GM12878 (cell line): ENCODE data around the gene SLC11A1. TPM values are rescaled to one million over a fixed set of nuclear protein-coding genes. Genes with fewer than 3 reads are reported as not detected.

Experiments
- ATAC-seq: fragments of 200-7000 bp; cut with Tn5 transposase; 3 replicates; pipeline ENCODE4 v1.9.1; 2020; ENCODE audit warnings: mild to moderate bottlenecking, moderate library complexity
- BruUV-seq: library from RNA; stranded (reverse); fragments of 400-500 nt; replicated peaks from 2 replicates; lab custom pipeline; 2021; lab: Mats Ljungman, UMichigan
- CTCF ChIA-PET: fragments of 300-600 bp; sonication (Branson Sonifier 250); formaldehyde crosslinking; extraction: SDS; loops from one replicate; lab custom pipeline; 2021; ENCODE audit warnings: inconsistent platforms; lab: Yijun Ruan, JAX
- POLR2A ChIA-PET: fragments of 350-600 bp; formaldehyde crosslinking; extraction: SDS; loops from one replicate; lab custom pipeline; 2021; ENCODE audit warnings: inconsistent platforms; lab: Charles Lee
- RAD21 ChIA-PET: fragments of 300-600 bp; sonication (Branson Sonifier 250); formaldehyde crosslinking; loops from one replicate; lab custom pipeline; 2023; ENCODE audit warnings: antibody characterized with exemption; ENCODE audit not compliant: unreplicated experiment; lab: Charles Lee
- SMC1A ChIA-PET: fragments of 300-600 bp; sonication (Branson Sonifier 250); formaldehyde crosslinking; loops from one replicate; lab custom pipeline; 2023; ENCODE audit not compliant: unreplicated experiment, uncharacterized antibody; lab: Charles Lee
- DNase-seq: peaks from one replicate; pipeline ENCODE4 v3.0.0-alpha.2; 2011; ENCODE audit warnings: low read depth, low spot score
- FAIRE-seq: peaks from 3 replicates; lab custom pipeline; 2011; peaks lifted over from hg19 to GRCh38; lab: Jason Lieb, UNC
- H2AFZ ChIP-seq: 2 replicates; pipeline ENCODE4 v1.6.0; 2011; ENCODE audit warnings: low read depth, low read length, control low read depth; ENCODE audit not compliant: control insufficient read depth
- H3K27ac ChIP-seq: 2 replicates; pipeline ENCODE4 v1.5.1; 2011; ENCODE audit warnings: control low read depth; ENCODE audit not compliant: control insufficient read depth, insufficient read depth
- H3K27me3 ChIP-seq, 2 experiments: replicated peaks in 1 of 2; 2 replicates each; pipeline versions ENCODE4 v1.6.0 to v1.6.1; 2011; ENCODE audit warnings: low read length in 1 of 2; ENCODE audit not compliant: control insufficient read depth in 2 of 2, insufficient read depth in 2 of 2
- H3K36me3 ChIP-seq, 2 experiments: 2 replicates each; pipeline ENCODE4 v1.5.1; 2011; ENCODE audit warnings: low read length in 1 of 2; ENCODE audit not compliant: control insufficient read depth in 2 of 2, insufficient read depth in 2 of 2
- H3K4me1 ChIP-seq: 2 replicates; pipeline ENCODE4 v1.6.1; 2011; ENCODE audit warnings: mild to moderate bottlenecking, low read length, moderate library complexity, mixed read lengths; ENCODE audit not compliant: control insufficient read depth, insufficient read depth
- H3K4me2 ChIP-seq: 2 replicates; pipeline ENCODE4 v1.6.0; 2011; ENCODE audit warnings: control low read depth; ENCODE audit not compliant: control insufficient read depth, insufficient read depth
- H3K4me3 ChIP-seq: fragments of 200-600 bp; sonication (generic); 2 replicates; pipeline ENCODE4 v1.5.1; 2016
- H3K79me2 ChIP-seq: 2 replicates; pipeline ENCODE4 v1.6.0; 2011; ENCODE audit warnings: low read length; ENCODE audit not compliant: control insufficient read depth, insufficient read depth
- H3K9ac ChIP-seq: 2 replicates; pipeline ENCODE4 v1.8.0; 2011; ENCODE audit warnings: low read length, control low read depth, mixed read lengths; ENCODE audit not compliant: control insufficient read depth, insufficient read depth
- H3K9me3 ChIP-seq: replicated peaks from 3 replicates; pipeline ENCODE4 v1.5.1; 2011; ENCODE audit warnings: mild to moderate bottlenecking, low read length; ENCODE audit not compliant: control insufficient read depth, insufficient read depth
- H4K20me1 ChIP-seq: 2 replicates; pipeline ENCODE4 v1.6.0; 2011; ENCODE audit not compliant: control insufficient read depth, insufficient read depth
- BACH1 ChIP-seq: fragments of 450-650 bp; IDR thresholded peaks from 2 replicates; pipeline ENCODE4 v1.6.1; 2017; ENCODE audit warnings: mild to moderate bottlenecking, borderline replicate concordance
- CREB1 ChIP-seq: IDR thresholded peaks from 2 replicates; pipeline ENCODE4 v1.6.1; 2012; ENCODE audit warnings: low read depth, mild to moderate bottlenecking, inconsistent platforms
- EGR1 ChIP-seq, 2 experiments: IDR thresholded peaks; 1 replicate in 1 of 2; 2 replicates in 1 of 2; pipeline ENCODE4 v1.6.1; 2011 to 2012; ENCODE audit warnings: low read depth in 2 of 2, low read length in 2 of 2, borderline replicate concordance in 1 of 2, mild to moderate bottlenecking in 1 of 2, moderate library complexity in 1 of 2
- JUNB ChIP-seq: IDR thresholded peaks from 2 replicates; pipeline ENCODE4 v1.6.1; 2016; ENCODE audit warnings: antibody characterized with exemption, mild to moderate bottlenecking
- MYC ChIP-seq: IDR thresholded peaks from 2 replicates; pipeline ENCODE4 v1.6.1; 2011; ENCODE audit warnings: mild to moderate bottlenecking, low read length, moderate library complexity, inconsistent platforms; ENCODE audit not compliant: insufficient read depth, insufficient replicate concordance, insufficient read length, severe bottlenecking
- NFYA ChIP-seq: IDR thresholded peaks from 2 replicates; pipeline ENCODE4 v1.6.1; 2011; ENCODE audit warnings: low read depth, mild to moderate bottlenecking, low read length, improper control_type of control experiment, borderline replicate concordance
- POLR2AphosphoS5 ChIP-seq: IDR thresholded peaks from 2 replicates; pipeline ENCODE4 v1.6.1; 2011; ENCODE audit warnings: mild to moderate bottlenecking, low read length, inconsistent platforms
- SMAD5 ChIP-seq: IDR thresholded peaks from 2 replicates; pipeline ENCODE4 v1.6.1; 2016; ENCODE audit warnings: antibody characterized with exemption, low read depth
- TCF12 ChIP-seq: IDR thresholded peaks from 2 replicates; pipeline ENCODE4 v1.6.1; 2011; ENCODE audit warnings: low read depth, mild to moderate bottlenecking, low read length
- ZNF274 ChIP-seq: IDR thresholded peaks from one replicate; pipeline ENCODE4 v1.8.0; 2011; ENCODE audit not compliant: insufficient read length, insufficient read depth
- WGBS: methylation state at CpG from one replicate; pipeline ENCODE4 v1.1.6; 2016; ENCODE audit warnings: low lambda C conversion rate; ENCODE audit not compliant: insufficient replicate concordance, insufficient coverage; ENCODE audit errors: missing lambda C conversion rate; 5-methylcytosine and 5-hydroxymethylcytosine counted together
- in situ Hi-C: fragments of 300-500 bp; cut with MboI; formaldehyde crosslinking; loops from 9 replicates; pipeline ENCODE4 v1.14.3; 2018; ENCODE audit warnings: mixed read lengths
- intact Hi-C: fragments of 100-400 bp; cut with micrococcal nuclease; formaldehyde crosslinking; loops from one replicate; pipeline ENCODE4 v1.14.2; 2022; ENCODE audit not compliant: unreplicated experiment
- polyA plus RNA-seq, 11 experiments: library from polyadenylated mRNA; depleted of rRNA in 4 of 11; unstranded in 6 of 11; stranded (reverse) in 5 of 11; fragments of >200 nt; fragmentation: Nextera tagmentation in 4 of 11; fragmentation: Illumina TruSeq in 1 of 11; extraction: Ambion mirVana in 4 of 11; extraction: Trizol in 1 of 11; gene quantifications; 1 replicate in 1 of 11; 2 replicates in 10 of 11; pipeline versions ENCODE4 v1.2.1 to v1.2.3, GENCODE V29; 2011 to 2016; ENCODE audit warnings: inconsistent platforms in 2 of 11, missing spikeins in 2 of 11, low read depth in 1 of 11
- total RNA-seq, 4 experiments: library from RNA; depleted of rRNA in 3 of 4; stranded (reverse); fragments of >200 nt in 3 of 4; fragmentation: Illumina TruSeq in 1 of 4; extraction: Trizol in 1 of 4; gene quantifications; 2 replicates each; pipeline versions ENCODE4 v1.2.1 to v1.2.3, GENCODE V29; 2013 to 2021

Gene SLC11A1
- total and polyA plus RNA-seq, 10 of the 15 experiments (the other 5 are each of a cell fraction or from before 2014, with no cell fraction given) = 0.03 to 0.38 (median 0.12) TPM

- H2AFZ ChIP-seq = no peak overlapping the region
- FAIRE-seq (no peak), ATAC-seq (no peak), DNase-seq (no peak)
- no peak overlapping the region for H3K27ac ChIP-seq
- no peaks in the 10 kb centered on the region for H3K36me3 ChIP-seq
- ChIA-PET RAD21 (no interaction called here), CTCF (interaction anchor here (1.8 kb wide), 1 partner anchor 12 kb away, joined by 6 read pairs; the partner anchor contains the start of gene CATIP), POLR2A (interaction anchor here (1.1 kb wide), 1 partner anchor 14 kb away, joined by 3 read pairs; no protein-coding TSS in a partner anchor), SMC1A (no interaction called here)
- no peaks in the 10 kb centered on the region for H4K20me1 ChIP-seq
- no peaks in the 10 kb centered on the region for H3K79me2 ChIP-seq
- intact Hi-C loops = no loop called here
- no peak for TF ChIP-seq MYC
- TF ChIP-seq POLR2AphosphoS5 = no peak
- TF ChIP-seq SMAD5 = no peak
- no peak for TF ChIP-seq BACH1
- TF ChIP-seq CREB1 = no peak
- no peak for TF ChIP-seq TCF12
- TF ChIP-seq NFYA = no peak
- TF ChIP-seq JUNB = no peak
- no peak for TF ChIP-seq EGR1 (IDR thresholded peaks at IDR 0.05; ENCODE audit: borderline replicate concordance in 1 of 2, low read depth in 2 of 2, low read length in 2 of 2)
- TF ChIP-seq ZNF274 = no peak
- in situ Hi-C loops = no loop called here
- H3K4me2 ChIP-seq = no peak overlapping the region
- WGBS = 72% methylated on average over 12 of the region's 12 CpGs
- BruUV-seq = no TSS peak
- H3K27me3 ChIP-seq = no peaks in the 10 kb centered on the region
- no peaks in the 10 kb centered on the region for H3K4me1 ChIP-seq
- no peak overlapping the region for H3K4me3 ChIP-seq
- no peak overlapping the region for H3K9ac ChIP-seq
- no peaks in the 10 kb centered on the region for H3K9me3 ChIP-seq
Measured at GRCh38 chr2:218344090-218344754, 37.9 kb upstream of the SLC11A1 start.
